Ovary (tissue), 9 donors: ENCODE measurements around the gene METTL22. TPM values are rescaled to one million over a fixed set of nuclear protein-coding genes. Genes with fewer than 3 reads are reported as not detected.

Source experiments
- DNase-seq, 5 donors: peaks; one replicate each; pipeline ENCODE4 v3.0.0-alpha.2; 2019 to 2020
- H3K27ac ChIP-seq, 2 donors: fragments of 200-600 bp; one replicate each; pipeline versions ENCODE4 v1.5.1 to v1.8.0; 2019 to 2022
- H3K27me3 ChIP-seq: fragments of 200-600 bp; one replicate; pipeline ENCODE4 v1.8.0; 2022
- H3K36me3 ChIP-seq: fragments of 200-600 bp; sonication (generic); one replicate; pipeline ENCODE4 v1.5.1; 2019
- H3K4me1 ChIP-seq: one replicate; pipeline ENCODE4 v1.8.1; 2013; ENCODE audit warnings: mild to moderate bottlenecking, moderate library complexity; ENCODE audit not compliant: insufficient read depth
- H3K4me3 ChIP-seq: fragments of 200-600 bp; sonication (generic); one replicate; pipeline ENCODE4 v1.5.1; 2017
- H3K9me3 ChIP-seq, 2 donors: fragments of 200-600 bp in 1 of 2; sonication (generic) in 1 of 2; one replicate each; pipeline versions ENCODE4 v1.5.1 to v1.8.1; 2013 to 2019; ENCODE audit warnings: mild to moderate bottlenecking in 1 of 2, moderate library complexity in 1 of 2
- CTCF ChIP-seq, 3 donors: fragments of 450-650 bp in 2 of 3; fragments of 200-600 bp in 1 of 3; IDR thresholded peaks; one replicate each; pipeline versions ENCODE4 v1.5.1 to v1.8.0; 2016 to 2022; ENCODE audit warnings: antibody characterized with exemption in 3 of 3, mild to moderate bottlenecking in 1 of 3
- EP300 ChIP-seq: sonication (generic); formaldehyde crosslinking; IDR thresholded peaks from one replicate; pipeline ENCODE4 v1.6.1; 2017; ENCODE audit warnings: antibody characterized with exemption
- POLR2A ChIP-seq: fragments of 450-650 bp; IDR thresholded peaks from one replicate; pipeline ENCODE4 v1.6.1; 2017; ENCODE audit warnings: antibody characterized with exemption, mild to moderate bottlenecking, moderate library complexity
- WGBS, 3 donors: extraction: QIAGEN DNeasy Blood & Tissue Kit in 1 of 3; methylation state at CpG; one replicate each; pipeline versions ENCODE4 v1.1.5 to v1.1.7; 2013 to 2017; 5-methylcytosine and 5-hydroxymethylcytosine counted together
- intact Hi-C, 4 donors: fragments of 100-400 bp; cut with DNase I; formaldehyde crosslinking; loops; one replicate each; pipeline versions ENCODE4 v1.11.0 to v1.15.1; 2022 to 2023
- polyA plus RNA-seq, 2 donors: library from polyadenylated mRNA; stranded (reverse); fragments of 200-250 nt in 1 of 2; fragments of 350-450 nt in 1 of 2; fragmentation: Illumina TruSeq in 1 of 2; extraction: RNeasy Lipid Tissue Mini Kit (QIAGEN cat#74804) in 1 of 2; gene quantifications; one replicate each; pipeline ENCODE4 v1.2.3, GENCODE V29; 2013 to 2014
- total RNA-seq, 7 donors: library from RNA; depleted of rRNA in 2 of 7; stranded (reverse); fragments of >200 nt in 2 of 7; fragmentation: NEBNext Ultra II Directional in 3 of 7; extraction: Animal tissue kit (Norgen Biotek cat#: 25700) in 3 of 7; gene quantifications; one replicate each; pipeline versions ENCODE4 v1.1.0 to v1.2.4, GENCODE V29; 2016 to 2023
- donor health status: DM: no; HTN: no; CAD: no; lungs with moderate emphysema.
- donor health status: DM: no; HTN: no; CAD: no.
- donor health status: Bipolar disorder and iron deficiency.
- donor health status: DM: yes; HTN: yes; CAD: no.
- donor health status: DM: no; HTN: no; CAD: no.
- donor health status: DM: yes; HTN: yes; CAD: no.

METTL22 gene
- total and polyA plus RNA-seq, 9 donors, result 14.2 to 45.8 (median 29.1) TPM

- H3K4me3 ChIP-seq, result no peak overlapping the region
- no peak overlapping the region for H3K27ac ChIP-seq
- intact Hi-C loops, result no loop called here
- no peaks in the 10 kb centered on the region for H3K4me1 ChIP-seq
- no peak for DNase-seq
- 76 to 91% (median 87%) methylated on average over 11 to 13 of the region's 13 CpGs for WGBS, 3 donors
- no peaks in the 10 kb centered on the region for H3K36me3 ChIP-seq
- no peaks in the 10 kb centered on the region for H3K27me3 ChIP-seq
- TF ChIP-seq POLR2A (no peak), CTCF (IDR thresholded peaks at IDR 0.05) (no peak), EP300 (no peak)
- no peaks in the 10 kb centered on the region for H3K9me3 ChIP-seq
Measured at GRCh38 chr16:8639694-8640093, 18.2 kb downstream of the METTL22 start.

GRCh38 chr16:8641671-8642070 lies 20.2 kb downstream of the METTL22 start:
- WGBS, 3 donors, result 57 to 64% (median 62%) methylated on average over 9 of the region's 9 CpGs
- no peaks in the 10 kb centered on the region for H3K36me3 ChIP-seq
- intact Hi-C loops, result no loop called here

GRCh38 chr16:8642146-8642545 lies 20.6 kb downstream of the METTL22 start:
- Histone ChIP-seq H3K27ac (no peak overlapping the region), H3K4me3 (no peak overlapping the region), H3K4me1 (no peaks in the 10 kb centered on the region), H3K27me3 (no peaks in the 10 kb centered on the region), H3K9me3 (no peaks in the 10 kb centered on the region), H3K36me3 (no peaks in the 10 kb centered on the region)
- WGBS, 3 donors, result 81 to 88% (median 84%) methylated on average over 16 of the region's 16 CpGs
- TF ChIP-seq CTCF (IDR thresholded peaks at IDR 0.05) (no peak), EP300 (no peak), POLR2A (no peak)
- intact Hi-C loops, result no loop called here
- no peak for DNase-seq

More at GRCh38 chr16:8641671-8642070, 20.2 kb downstream of the METTL22 start:
- DNase-seq, result no peak
- H3K4me1 ChIP-seq, result no peaks in the 10 kb centered on the region
- H3K27ac ChIP-seq, result no peak overlapping the region
- H3K4me3 ChIP-seq, result no peak overlapping the region
- H3K9me3 ChIP-seq, result no peaks in the 10 kb centered on the region
- TF ChIP-seq EP300 (no peak), POLR2A (no peak), CTCF (IDR thresholded peaks at IDR 0.05) (no peak)
- H3K27me3 ChIP-seq, result no peaks in the 10 kb centered on the region

GRCh38 chr16:8644211-8645140 lies 23.0 kb downstream of the METTL22 start:
- DNase-seq, result no peak
- H3K27ac ChIP-seq, result no peak overlapping the region
- 86 to 87% (median 87%) methylated on average over 29 of the region's 29 CpGs for WGBS, 3 donors

More at GRCh38 chr16:8644211-8645140, 23.0 kb downstream of the METTL22 start:
- no peaks in the 10 kb centered on the region for H3K9me3 ChIP-seq
- no peaks in the 10 kb centered on the region for H3K27me3 ChIP-seq
- no peak overlapping the region for H3K4me3 ChIP-seq
- no peak for TF ChIP-seq EP300
- TF ChIP-seq POLR2A, result no peak
- no peak for TF ChIP-seq CTCF (IDR thresholded peaks at IDR 0.05)
- H3K4me1 ChIP-seq, result no peaks in the 10 kb centered on the region
- intact Hi-C loops, result no loop called here
- H3K36me3 ChIP-seq, result no peaks in the 10 kb centered on the region
